HUES64 (cell line): Measurements from ENCODE around the gene PRKACB.

Source experiments
- H3K27ac ChIP-seq: 2 replicates; pipeline ENCODE4 v1.7.0; 2013; ENCODE audit warnings: low read depth, low read length, inconsistent platforms
- H3K27me3 ChIP-seq: 2 replicates; pipeline ENCODE4 v1.6.1; 2013; ENCODE audit warnings: mild to moderate bottlenecking, low read length; ENCODE audit not compliant: insufficient read depth
- H3K36me3 ChIP-seq: 2 replicates; pipeline ENCODE4 v1.6.1; 2013; ENCODE audit warnings: mild to moderate bottlenecking, low read length; ENCODE audit not compliant: insufficient read depth
- H3K4me1 ChIP-seq: 2 replicates; pipeline ENCODE4 v1.6.1; 2013; ENCODE audit warnings: mild to moderate bottlenecking, low read length, moderate library complexity; ENCODE audit not compliant: insufficient read depth
- H3K4me3 ChIP-seq: 2 replicates; pipeline ENCODE4 v1.5.1; 2013; ENCODE audit warnings: mild to moderate bottlenecking, low read length, moderate library complexity
- H3K9ac ChIP-seq: 2 replicates; pipeline ENCODE4 v1.6.1; 2013; ENCODE audit warnings: mild to moderate bottlenecking, low read depth, low read length
- H3K9me3 ChIP-seq: 2 replicates; pipeline ENCODE4 v1.6.1; 2013; ENCODE audit warnings: low read depth, low read length; ENCODE audit not compliant: insufficient read depth
- WGBS: fragments of 150-250, 120-280 bp; methylation state at CpG from one replicate; pipeline ENCODE4 v1.1.7; 2013; ENCODE audit warnings: missing lambda C conversion rate; 5-methylcytosine and 5-hydroxymethylcytosine counted together

PRKACB gene

DNA sequence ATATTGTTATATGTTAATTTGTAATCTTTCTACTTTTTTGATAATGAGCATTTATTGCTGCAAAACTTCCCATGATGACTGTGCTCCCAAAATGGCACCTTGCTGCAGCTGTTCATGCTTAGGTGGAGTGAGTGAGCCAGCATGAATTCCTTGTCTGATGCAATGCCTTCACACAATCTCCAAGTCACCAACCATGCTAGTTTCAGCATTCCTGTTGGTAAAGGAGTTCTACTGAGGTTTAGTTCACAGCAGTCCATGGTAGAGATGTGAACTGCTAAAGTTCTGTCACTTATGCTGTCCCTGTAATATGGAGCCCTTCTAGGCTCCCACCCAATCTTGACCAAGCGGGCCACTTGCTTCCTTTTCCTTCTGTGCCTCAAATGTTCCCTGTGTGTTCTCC is 26.2 kb upstream of the PRKACB start:
- no peaks in the 10 kb centered on the region; the same call in 1 of the 2 replicates for H3K36me3 ChIP-seq
- no peak overlapping the region; the same call in 1 of the 2 replicates for H3K27ac ChIP-seq
- 88% methylated on average over 1 of the region's 1 CpG for WGBS
- H3K27me3 ChIP-seq, result no peaks in the 10 kb centered on the region
- no peaks in the 10 kb centered on the region for H3K4me1 ChIP-seq
- H3K4me3 ChIP-seq, result no peak overlapping the region
- no peak overlapping the region for H3K9ac ChIP-seq
- H3K9me3 ChIP-seq, result no peaks in the 10 kb centered on the region

DNA sequence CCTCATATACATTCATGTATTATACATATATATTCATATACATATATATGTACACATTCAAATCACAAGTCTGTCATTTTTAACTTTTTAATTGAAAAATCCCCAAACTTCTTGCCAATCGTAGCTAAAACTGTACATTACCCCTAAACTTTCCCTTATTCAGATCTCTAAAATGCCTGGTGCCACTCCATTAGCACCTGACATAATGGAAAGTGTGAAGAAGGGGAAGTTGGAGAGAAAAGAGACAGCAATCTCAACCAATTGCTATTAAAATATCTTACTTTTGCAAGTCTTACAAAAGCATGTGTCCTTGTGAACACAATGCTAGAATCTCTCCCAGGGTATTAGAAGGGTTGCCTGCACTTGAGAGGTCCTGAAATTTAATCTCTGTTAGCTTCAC is 22.7 kb upstream of the PRKACB start:
- no peaks in the 10 kb centered on the region for H3K27me3 ChIP-seq
- no peak overlapping the region for H3K4me3 ChIP-seq
- H3K27ac ChIP-seq, result no peak overlapping the region
- H3K9me3 ChIP-seq, result no peaks in the 10 kb centered on the region
- H3K36me3 ChIP-seq, result no peaks in the 10 kb centered on the region
- no peaks in the 10 kb centered on the region for H3K4me1 ChIP-seq
- no peak overlapping the region for H3K9ac ChIP-seq
- WGBS, result 57% methylated on average over 1 of the region's 1 CpG

GRCh38 chr1:84122780-84123382 is 21.2 kb upstream of the PRKACB start:
- Histone ChIP-seq H3K27me3 (no peaks in the 10 kb centered on the region), H3K9me3 (no peaks in the 10 kb centered on the region), H3K27ac (no peak overlapping the region), H3K4me1 (no peaks in the 10 kb centered on the region), H3K36me3 (no peaks in the 10 kb centered on the region), H3K9ac (no peak overlapping the region), H3K4me3 (no peak overlapping the region)
- WGBS, result 30% methylated on average over 2 of the region's 2 CpGs

GRCh38 chr1:84133479-84133878 is 10.6 kb upstream of the PRKACB start:
- Histone ChIP-seq H3K9me3 (no peaks in the 10 kb centered on the region), H3K36me3 (no peaks in the 10 kb centered on the region), H3K9ac (no peak overlapping the region), H3K4me1 (no peaks in the 10 kb centered on the region), H3K27me3 (no peaks in the 10 kb centered on the region), H3K27ac (no peak overlapping the region), H3K4me3 (no peak overlapping the region)
- WGBS, result 88% methylated on average over 7 of the region's 7 CpGs

GRCh38 chr1:84135341-84135740 is 8.7 kb upstream of the PRKACB start:
- H3K4me3 ChIP-seq, result no peak overlapping the region
- H3K9me3 ChIP-seq, result no peaks in the 10 kb centered on the region
- H3K27me3 ChIP-seq, result no peaks in the 10 kb centered on the region
- no peaks in the 10 kb centered on the region for H3K4me1 ChIP-seq
- no peaks in the 10 kb centered on the region for H3K36me3 ChIP-seq
- no peak overlapping the region for H3K9ac ChIP-seq
- H3K27ac ChIP-seq, result no peak overlapping the region

DNA sequence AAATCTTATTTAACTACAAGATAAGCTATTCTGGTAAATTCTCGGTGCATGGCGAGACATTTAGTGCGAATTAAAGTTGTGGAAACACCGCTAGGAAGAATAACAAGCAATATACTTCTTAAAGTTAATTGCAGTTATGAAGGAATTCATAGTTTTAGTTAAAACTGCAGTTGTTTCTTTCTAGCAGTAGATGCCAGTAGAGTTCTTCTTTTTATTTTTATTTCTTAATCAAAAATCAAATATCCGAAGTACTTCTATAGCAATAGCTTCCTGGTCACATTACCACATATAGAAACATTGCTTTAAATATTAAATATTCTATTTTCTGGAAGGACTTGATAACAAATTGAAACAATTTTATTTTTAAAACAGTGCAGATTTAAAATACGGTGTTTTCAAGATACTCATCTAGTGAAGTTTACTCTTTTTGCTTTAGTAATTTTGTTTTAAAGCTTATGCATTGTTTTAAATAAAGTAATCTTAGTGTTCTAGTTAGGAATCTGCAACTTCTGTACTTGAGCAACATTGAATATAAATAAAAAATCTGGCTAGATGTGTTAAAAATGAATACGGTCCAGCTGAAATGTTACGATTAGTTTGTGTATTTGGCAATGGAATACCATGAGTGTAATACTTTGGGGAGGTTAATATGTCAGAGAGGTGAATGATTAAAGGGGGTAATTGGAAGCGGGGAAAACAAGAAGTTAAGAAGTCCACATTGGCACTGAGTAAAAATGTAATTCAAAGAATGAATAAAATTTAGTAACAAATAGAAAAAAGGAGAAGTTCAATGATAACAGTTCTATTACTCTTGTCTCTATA is 2.7 kb upstream of the PRKACB start:
- no peaks in the 10 kb centered on the region for H3K27me3 ChIP-seq
- 97% methylated on average over 7 of the region's 9 CpGs for WGBS
- H3K36me3 ChIP-seq, result no peaks in the 10 kb centered on the region; the same call in 1 of the 2 replicates
- H3K4me1 ChIP-seq, result no peaks in the 10 kb centered on the region
- no peaks in the 10 kb centered on the region for H3K9me3 ChIP-seq
- H3K9ac ChIP-seq, result no peak overlapping the region
- no peak overlapping the region for H3K4me3 ChIP-seq
- no peak overlapping the region for H3K27ac ChIP-seq

- no peak overlapping the region for H3K27ac ChIP-seq
- H3K4me1 ChIP-seq, result no peaks in the 10 kb centered on the region
- 83% methylated on average over 1 of the region's 2 CpGs for WGBS
- no peak overlapping the region for H3K4me3 ChIP-seq
- no peaks in the 10 kb centered on the region for H3K27me3 ChIP-seq
- H3K9me3 ChIP-seq, result no peaks in the 10 kb centered on the region
- no peaks in the 10 kb centered on the region; the same call in 1 of the 2 replicates for H3K36me3 ChIP-seq
- no peak overlapping the region for H3K9ac ChIP-seq
Measured at GRCh38 chr1:84145068-84145467, 997 bp downstream of the PRKACB start.

- Histone ChIP-seq H3K27me3 (no peaks in the 10 kb centered on the region), H3K36me3 (no peaks in the 10 kb centered on the region; the same call in 1 of the 2 replicates), H3K4me1 (no peaks in the 10 kb centered on the region), H3K9ac (no peak overlapping the region), H3K9me3 (no peaks in the 10 kb centered on the region), H3K27ac (no peak overlapping the region), H3K4me3 (no peak overlapping the region)
- WGBS, result 79% methylated on average over 3 of the region's 4 CpGs
Measured at GRCh38 chr1:84146411-84147032, 2.5 kb downstream of the PRKACB start.

DNA sequence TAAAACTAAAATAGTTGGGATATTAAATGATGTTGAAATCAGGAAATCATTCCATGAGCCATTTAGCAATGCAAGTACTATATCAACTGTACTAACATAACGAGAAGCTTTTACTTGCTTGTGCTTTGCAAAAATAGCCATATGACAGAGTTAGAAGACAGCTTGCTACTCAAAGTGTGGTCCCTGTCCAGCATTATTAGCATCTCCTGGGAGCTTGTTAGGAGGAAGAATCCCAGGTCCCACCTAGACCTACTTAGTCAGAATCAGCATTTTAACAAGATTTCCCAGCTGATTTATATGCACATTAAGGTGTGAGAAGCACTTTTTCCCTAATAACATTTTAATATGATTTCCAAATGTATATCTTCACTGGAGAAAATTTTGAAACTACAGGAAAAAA is 4.7 kb downstream of the PRKACB start:
- Histone ChIP-seq H3K27ac (no peak overlapping the region), H3K9me3 (no peaks in the 10 kb centered on the region), H3K4me3 (no peak overlapping the region), H3K9ac (no peak overlapping the region), H3K36me3 (no peaks in the 10 kb centered on the region; the same call in 1 of the 2 replicates), H3K4me1 (no peaks in the 10 kb centered on the region), H3K27me3 (no peaks in the 10 kb centered on the region)
- WGBS, result 95% methylated on average over 1 of the region's 1 CpG

- Histone ChIP-seq H3K4me1 (peaks cover 2% of the 10 kb centered on the region; the same call in 1 of the 2 replicates), H3K9me3 (no peaks in the 10 kb centered on the region), H3K4me3 (no peak overlapping the region), H3K9ac (no peak overlapping the region), H3K27me3 (no peaks in the 10 kb centered on the region), H3K27ac (no peak overlapping the region), H3K36me3 (no peaks in the 10 kb centered on the region)
- 97% methylated on average over 3 of the region's 3 CpGs for WGBS
Measured at GRCh38 chr1:84152649-84153056, 8.6 kb downstream of the PRKACB start.

DNA sequence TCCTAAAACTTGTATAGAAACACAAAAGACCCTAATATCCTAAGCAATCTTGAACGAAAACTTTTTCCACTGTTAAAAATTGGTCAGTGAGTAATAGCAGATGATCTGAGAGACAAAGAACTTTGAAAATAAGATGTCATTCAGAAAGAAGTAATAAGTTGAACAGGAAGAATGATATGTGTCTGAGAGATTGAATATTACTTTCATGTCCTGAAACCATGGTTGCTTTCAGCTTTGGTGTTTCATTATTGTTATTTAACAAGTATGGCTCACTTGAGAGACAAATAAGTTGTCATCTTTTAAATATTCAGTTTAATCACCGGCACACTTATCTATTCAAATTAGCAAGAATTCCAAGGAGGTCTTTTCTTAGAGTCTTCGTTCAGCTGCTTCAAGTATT is 11.4 kb downstream of the PRKACB start:
- H3K4me3 ChIP-seq, result no peak overlapping the region
- 91% methylated on average over 3 of the region's 3 CpGs for WGBS

More for the DNA sequence above, 11.4 kb downstream of the PRKACB start:
- no peak overlapping the region for H3K9ac ChIP-seq
- no peaks in the 10 kb centered on the region for H3K36me3 ChIP-seq
- peaks cover 2% of the 10 kb centered on the region; the same call in 1 of the 2 replicates for H3K4me1 ChIP-seq
- H3K9me3 ChIP-seq, result no peaks in the 10 kb centered on the region
- no peaks in the 10 kb centered on the region for H3K27me3 ChIP-seq
- H3K27ac ChIP-seq, result no peak overlapping the region
